Erythroblast (primary cell): Measurements from ENCODE around the gene PCBP2.

Source experiments
- GATA1 ChIP-seq: IDR thresholded peaks from 2 replicates; pipeline ENCODE4 v1.6.1; 2011; ENCODE audit warnings: low read depth, mild to moderate bottlenecking, control low read depth, low read length, moderate library complexity
- POLR2A ChIP-seq: IDR thresholded peaks from 2 replicates; pipeline ENCODE4 v1.6.1; 2011; ENCODE audit warnings: mild to moderate bottlenecking, low read length

DNA sequence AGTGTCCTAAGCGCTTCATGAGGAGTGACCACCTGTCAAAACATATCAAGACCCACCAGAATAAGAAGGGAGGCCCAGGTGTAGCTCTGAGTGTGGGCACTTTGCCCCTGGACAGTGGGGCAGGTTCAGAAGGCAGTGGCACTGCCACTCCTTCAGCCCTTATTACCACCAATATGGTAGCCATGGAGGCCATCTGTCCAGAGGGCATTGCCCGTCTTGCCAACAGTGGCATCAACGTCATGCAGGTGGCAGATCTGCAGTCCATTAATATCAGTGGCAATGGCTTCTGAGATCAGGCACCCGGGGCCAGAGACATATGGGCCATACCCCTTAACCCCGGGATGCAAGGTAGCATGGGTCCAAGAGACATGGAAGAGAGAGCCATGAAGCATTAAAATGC is 41.0 kb upstream of the PCBP2 start:
- TF ChIP-seq POLR2A (no peak), GATA1 (no peak)
